Panc1 (cell line): ENCODE data around the gene HTRA3. TPM values are rescaled to one million over a fixed set of nuclear protein-coding genes. Genes with fewer than 3 reads are reported as not detected.

ENCODE experiments used
- ATAC-seq: fragments of 200-7000 bp; cut with Tn5 transposase; 2 replicates; pipeline ENCODE4 v1.9.1; 2020; ENCODE audit warnings: mild to moderate bottlenecking, moderate library complexity
- Bru-seq: library from RNA; stranded (reverse); fragments of 400-500 nt; gene quantifications from one replicate; lab custom pipeline; 2021; lab: Mats Ljungman, UMichigan
- BruChase-seq, 2 experiments: library from RNA; stranded (reverse); fragments of 400-500 nt; gene quantifications; one replicate each; lab custom pipeline; 2021; lab: Mats Ljungman, UMichigan
- BruUV-seq: library from RNA; stranded (reverse); fragments of 400-500 nt; replicated peaks from 2 replicates; lab custom pipeline; 2021; lab: Mats Ljungman, UMichigan
- CTCF ChIA-PET: fragments of 300-600 bp; sonication (Branson Sonifier 250); formaldehyde crosslinking; loops from one replicate; lab custom pipeline; 2022; ENCODE audit warnings: antibody characterized with exemption; lab: Charles Lee
- POLR2A ChIA-PET: fragments of 300-600 bp; sonication (Branson Sonifier 250); formaldehyde crosslinking; loops from one replicate; lab custom pipeline; 2022; ENCODE audit warnings: antibody characterized with exemption; lab: Charles Lee
- DNase-seq: peaks from one replicate; pipeline ENCODE4 v3.0.0-alpha.2; 2010; ENCODE audit warnings: low read depth, low spot score
- H3K27ac ChIP-seq: 2 replicates; pipeline ENCODE4 v1.5.1; 2011; ENCODE audit warnings: mild to moderate bottlenecking, low read length, inconsistent platforms
- H3K27me3 ChIP-seq: fragments of 200-500 bp; sonication (Bioruptor generic); 2 replicates; pipeline ENCODE4 v1.6.0; 2014; ENCODE audit warnings: low read length, inconsistent platforms; ENCODE audit not compliant: control insufficient read depth, insufficient read depth
- H3K36me3 ChIP-seq: fragments of 200-500 bp; sonication (Bioruptor generic); 2 replicates; pipeline ENCODE4 v1.5.1; 2014; ENCODE audit warnings: inconsistent platforms, mild to moderate bottlenecking, low read length, moderate library complexity; ENCODE audit not compliant: control insufficient read depth, insufficient read depth
- H3K4me1 ChIP-seq: 2 replicates; pipeline ENCODE4 v1.5.1; 2011; ENCODE audit warnings: inconsistent platforms, mild to moderate bottlenecking, low read length, moderate library complexity; ENCODE audit not compliant: control insufficient read depth, insufficient read depth
- H3K4me3 ChIP-seq, 2 experiments: 2 replicates each; pipeline ENCODE4 v1.5.1; 2011 to 2012; ENCODE audit warnings: low read depth in 2 of 2, low read length in 2 of 2, mild to moderate bottlenecking in 2 of 2, inconsistent platforms in 1 of 2, moderate library complexity in 1 of 2
- H3K9me3 ChIP-seq: fragments of 200-500 bp; sonication (Bioruptor generic); 2 replicates; pipeline ENCODE4 v1.5.1; 2014; ENCODE audit warnings: low read depth, mild to moderate bottlenecking, inconsistent platforms, low read length, moderate library complexity; ENCODE audit not compliant: control insufficient read depth, insufficient read depth
- CTCF ChIP-seq: fragments of 450-650 bp; IDR thresholded peaks from 2 replicates; pipeline ENCODE4 v1.5.1; 2017; ENCODE audit warnings: mild to moderate bottlenecking
- POLR2AphosphoS5 ChIP-seq: IDR thresholded peaks from 2 replicates; pipeline ENCODE4 v1.6.1; 2012; ENCODE audit warnings: mild to moderate bottlenecking, low read depth, low read length, moderate library complexity
- REST ChIP-seq, 2 experiments: IDR thresholded peaks; 2 replicates each; pipeline ENCODE4 v1.6.1; 2011 to 2012; ENCODE audit warnings: low read depth in 2 of 2, control low read depth in 1 of 2, low read length in 1 of 2, mild to moderate bottlenecking in 1 of 2, moderate library complexity in 1 of 2; ENCODE audit not compliant: insufficient read depth in 1 of 2
- SIN3A ChIP-seq: IDR thresholded peaks from 2 replicates; pipeline ENCODE4 v1.6.1; 2012; ENCODE audit warnings: low read depth, mild to moderate bottlenecking, low read length, moderate library complexity, borderline replicate concordance; ENCODE audit not compliant: insufficient read depth
- TCF7L2 ChIP-seq: IDR thresholded peaks from 2 replicates; pipeline ENCODE4 v1.6.1; 2011; ENCODE audit warnings: mild to moderate bottlenecking, low read depth, low read length, inconsistent platforms
- in situ Hi-C: cut with HindIII; loops from 2 replicates; pipeline ENCODE4 v1.10.0; 2016; ENCODE audit warnings: low sequenced_read_pairs, low pct_unique_long_range_greater_than_20kb
- intact Hi-C: fragments of 100-400 bp; cut with micrococcal nuclease; formaldehyde crosslinking; loops from one replicate; pipeline ENCODE4 v1.10.0; 2022; ENCODE audit not compliant: unreplicated experiment
- long read RNA-seq: library from polyadenylated mRNA; unstranded; transcript quantifications from one replicate; pipeline ENCODE4 v2.0.0, GENCODE V29; 2021; ENCODE audit not compliant: unreplicated experiment
- polyA plus RNA-seq: library from polyadenylated mRNA; unstranded; fragments of >200 nt; gene quantifications from one replicate; pipeline ENCODE4 v1.2.1, GENCODE V29; 2012; ENCODE audit warnings: missing spikeins; ENCODE audit not compliant: insufficient read length
- total RNA-seq: library from RNA; stranded (reverse); gene quantifications from one replicate; pipeline ENCODE4 v1.2.1, GENCODE V29; 2021; ENCODE audit not compliant: unreplicated experiment

Gene HTRA3
- 0.98 TPM for total RNA-seq
- 2.1 TPM for polyA plus RNA-seq
- Bru-seq, nascent RNA: percentile 15 among the genes with signal in this experiment
- BruChase-seq, experiment 1, labeled RNA remaining after a 2-hour chase: percentile 21 among the genes with signal in this experiment
- BruChase-seq, experiment 2, labeled RNA remaining after a 6-hour chase: percentile 18 among the genes with signal in this experiment
- long read RNA-seq, partial matches to known transcripts: 0 of 5 reads
- long read RNA-seq, other reads (novel, unspliced or antisense): 1 of 5 reads

GRCh38 chr4:8269535-8270417, at the start of gene HTRA3:
HTRA3 (plus strand) TSS chr4:8269754; CDS start chr4:8269969, 215 bp downstream.
- in situ Hi-C loops: no loop called here
- Histone ChIP-seq H3K27ac (no peak within 1 kb of the TSS), H3K36me3 (no peaks in the 10 kb centered on the region), H3K9me3 (no peaks in the 10 kb centered on the region), H3K27me3 (no peaks in the 10 kb centered on the region; the same call in 1 of the 2 replicates), H3K4me3 (peak within 1 kb of the TSS in 1 of 2 experiments; percentile 20; a peak in 3 of 4 replicates), H3K4me1 (no peaks in the 10 kb centered on the region)
- BruUV-seq: no TSS peak
- CTCF ChIA-PET: no interaction called here
- DNase-seq (no peak), ATAC-seq (peak; percentile 63)
- POLR2A ChIA-PET: no interaction called here
- intact Hi-C loops: no loop called here
- TF ChIP-seq REST (IDR thresholded peaks at IDR 0.05; ENCODE audit: insufficient read depth in 1 of 2, low read depth in 2 of 2, low read length in 1 of 2): no peak
- no peak for TF ChIP-seq POLR2AphosphoS5
- no peak for TF ChIP-seq SIN3A
- no peak for TF ChIP-seq TCF7L2
- TF ChIP-seq CTCF: no peak

- TF ChIP-seq SIN3A (no peak), POLR2AphosphoS5 (no peak), TCF7L2 (no peak), CTCF (no peak), REST (IDR thresholded peaks at IDR 0.05; ENCODE audit: insufficient read depth in 1 of 2, low read depth in 2 of 2, low read length in 1 of 2) (no peak)
- in situ Hi-C loops (no loop called here), intact Hi-C loops (no loop called here)
- CTCF ChIA-PET: no interaction called here
- no peaks in the 10 kb centered on the region for H3K9me3 ChIP-seq
- no peaks in the 10 kb centered on the region for H3K4me1 ChIP-seq
- ATAC-seq: no peak
- no peaks in the 10 kb centered on the region for H3K27me3 ChIP-seq
- POLR2A ChIA-PET: interaction anchor here (0.6 kb wide), 1 partner anchor 23 kb away, joined by 3 read pairs; no protein-coding TSS in a partner anchor
- no TSS peak for BruUV-seq
- H3K27ac ChIP-seq: no peak overlapping the region
- no peaks in the 10 kb centered on the region for H3K36me3 ChIP-seq
- no peak overlapping the region for H3K4me3 ChIP-seq
- DNase-seq: no peak
Measured at GRCh38 chr4:8220661-8221450, 48.7 kb upstream of the HTRA3 start.
